Body of pancreas (tissue), 4 donors: ENCODE data around the gene NCS1.

Experiments used
- POLR2A ChIP-seq, 3 donors: fragments of 450-650 bp; IDR thresholded peaks; one replicate each; pipeline ENCODE4 v1.6.1; 2016; ENCODE audit warnings: antibody characterized with exemption in 3 of 3, mild to moderate bottlenecking in 2 of 3
- TF ChIP-seq, protein P1 (sequence below), 7 experiments: fragments of 450-650 bp in 4 of 7; fragments of 200-600 bp in 3 of 7; sonication (generic) in 3 of 7; IDR thresholded peaks; one replicate each; pipeline ENCODE4 v1.5.1; 2016 to 2019; ENCODE audit warnings: antibody characterized with exemption in 7 of 7

DNA sequence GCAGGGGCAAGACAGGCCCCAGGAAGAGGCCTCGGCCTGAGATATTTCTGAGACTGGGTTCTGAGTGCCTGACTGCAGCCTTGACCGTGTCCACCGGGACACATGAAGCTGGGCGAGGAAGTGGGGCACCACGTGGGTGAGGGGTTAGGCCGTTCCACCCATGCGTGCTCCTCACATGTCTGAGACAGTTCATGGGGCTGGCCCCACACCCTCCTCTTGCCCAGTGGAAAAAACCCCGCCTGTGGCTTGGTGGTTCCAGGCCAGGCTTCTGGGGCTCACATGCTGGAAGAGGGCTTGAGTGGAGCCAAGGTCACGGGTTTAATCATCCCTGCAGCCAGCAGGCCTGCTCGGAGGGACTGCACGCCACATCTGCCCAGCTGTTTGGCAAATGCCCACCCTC lies 104.8 kb downstream of the NCS1 start:
- TF ChIP-seq, protein P1, sequence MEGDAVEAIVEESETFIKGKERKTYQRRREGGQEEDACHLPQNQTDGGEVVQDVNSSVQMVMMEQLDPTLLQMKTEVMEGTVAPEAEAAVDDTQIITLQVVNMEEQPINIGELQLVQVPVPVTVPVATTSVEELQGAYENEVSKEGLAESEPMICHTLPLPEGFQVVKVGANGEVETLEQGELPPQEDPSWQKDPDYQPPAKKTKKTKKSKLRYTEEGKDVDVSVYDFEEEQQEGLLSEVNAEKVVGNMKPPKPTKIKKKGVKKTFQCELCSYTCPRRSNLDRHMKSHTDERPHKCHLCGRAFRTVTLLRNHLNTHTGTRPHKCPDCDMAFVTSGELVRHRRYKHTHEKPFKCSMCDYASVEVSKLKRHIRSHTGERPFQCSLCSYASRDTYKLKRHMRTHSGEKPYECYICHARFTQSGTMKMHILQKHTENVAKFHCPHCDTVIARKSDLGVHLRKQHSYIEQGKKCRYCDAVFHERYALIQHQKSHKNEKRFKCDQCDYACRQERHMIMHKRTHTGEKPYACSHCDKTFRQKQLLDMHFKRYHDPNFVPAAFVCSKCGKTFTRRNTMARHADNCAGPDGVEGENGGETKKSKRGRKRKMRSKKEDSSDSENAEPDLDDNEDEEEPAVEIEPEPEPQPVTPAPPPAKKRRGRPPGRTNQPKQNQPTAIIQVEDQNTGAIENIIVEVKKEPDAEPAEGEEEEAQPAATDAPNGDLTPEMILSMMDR (IDR thresholded peaks at IDR 0.05), result no peak
- no peak for TF ChIP-seq POLR2A (IDR thresholded peaks at IDR 0.05)
